ENCODE data around the gene RGS3.

Gene RGS3

DNA sequence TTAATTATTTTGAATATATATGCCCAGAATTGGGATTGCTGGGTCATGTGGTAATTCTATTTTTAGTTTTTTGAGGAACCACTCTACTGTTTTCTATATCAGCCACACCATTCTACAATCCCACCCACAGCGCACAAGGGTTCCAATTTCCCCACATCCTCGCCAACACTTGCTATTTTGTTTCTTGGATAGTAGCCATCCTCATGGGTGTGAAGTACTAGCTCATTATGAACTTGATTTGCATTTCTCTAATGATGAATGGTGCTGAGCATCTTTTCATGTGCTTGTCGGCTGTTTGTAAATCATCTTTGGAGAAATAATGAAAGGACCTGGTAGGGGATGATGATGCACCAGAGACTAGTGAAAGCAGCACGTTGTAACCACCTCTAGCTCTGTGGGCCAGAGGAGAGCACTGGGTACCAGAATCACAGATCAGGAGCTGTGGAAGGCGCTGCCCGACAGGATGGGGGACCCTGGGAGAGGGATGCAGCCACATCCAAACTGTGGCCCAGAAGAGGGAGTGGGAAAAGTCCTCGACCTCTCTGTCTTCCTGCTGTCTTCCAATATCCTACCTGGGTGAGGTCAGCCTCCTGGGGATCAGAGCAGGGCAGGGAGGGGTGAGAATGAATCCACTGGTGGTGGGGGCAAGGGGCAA, 155.4 kb downstream of the RGS3 start:
- no peaks in the 10 kb centered on the region for H3K36me3 ChIP-seq (ENCODE audit: control insufficient read depth, insufficient read depth, low read length)
- H3K9ac ChIP-seq (ENCODE audit: low read length) = no peak overlapping the region
- H3K4me3 ChIP-seq (ENCODE audit: low read length) = no peak overlapping the region
- H3K4me1 ChIP-seq (ENCODE audit: control insufficient read depth, insufficient read depth, low read length) = peaks cover 28% of the 10 kb centered on the region
- no peaks in the 10 kb centered on the region for H3K27me3 ChIP-seq (ENCODE audit: control insufficient read depth, insufficient read depth, low read length)
- H3K27ac ChIP-seq (ENCODE audit: low read depth, low read length) = no peak overlapping the region

GRCh38 chr9:113619491-113620376, 156.2 kb downstream of the RGS3 start:
- H3K27ac ChIP-seq (ENCODE audit: low read depth, low read length) = peak overlapping the region; percentile 79
- H3K4me3 ChIP-seq (ENCODE audit: low read length) = no peak overlapping the region
- H3K27me3 ChIP-seq (ENCODE audit: control insufficient read depth, insufficient read depth, low read length) = no peaks in the 10 kb centered on the region
- peaks cover 22% of the 10 kb centered on the region for H3K4me1 ChIP-seq (ENCODE audit: control insufficient read depth, insufficient read depth, low read length)
- no peak overlapping the region for H3K9ac ChIP-seq (ENCODE audit: low read length)
- no peaks in the 10 kb centered on the region for H3K36me3 ChIP-seq (ENCODE audit: control insufficient read depth, insufficient read depth, low read length)

DNA sequence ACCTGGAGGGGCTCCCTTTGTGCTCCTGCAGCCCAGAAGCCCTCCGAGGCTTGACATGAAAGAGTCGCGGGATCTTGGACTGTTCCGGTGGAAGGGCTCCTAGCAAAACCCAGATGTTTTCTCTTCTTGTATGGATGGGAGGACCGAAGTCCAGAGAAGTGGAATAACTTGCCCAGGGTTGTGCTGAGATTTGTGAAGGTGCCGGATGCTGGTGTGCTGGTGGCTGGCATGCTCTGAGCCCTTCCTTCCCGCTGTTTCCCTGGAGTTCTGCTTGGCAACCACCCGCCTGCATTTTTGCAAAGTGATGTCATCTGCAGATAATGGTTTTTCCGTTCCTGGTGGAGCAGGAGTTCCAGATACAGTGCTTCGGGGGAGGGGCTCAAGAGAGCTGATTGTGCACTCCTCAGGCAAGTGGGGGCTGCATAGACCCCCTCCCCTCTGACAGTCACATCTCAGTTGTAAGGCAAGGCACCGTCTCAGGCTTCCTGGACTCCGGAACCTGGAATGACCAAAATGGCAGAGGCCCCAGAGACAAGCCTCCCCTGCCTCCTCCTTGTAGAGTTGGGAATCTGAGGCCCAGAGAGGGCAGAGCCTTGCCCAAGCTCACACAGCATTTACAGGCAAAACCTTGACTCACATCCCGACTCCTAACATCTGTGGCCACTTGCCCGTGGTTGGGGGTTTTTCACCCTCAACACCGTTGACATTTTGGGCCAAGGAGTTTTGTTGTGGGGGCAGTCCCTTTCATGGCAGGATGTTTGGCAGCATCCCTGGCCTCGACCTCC, 157.0 kb downstream of the RGS3 start:
- Histone ChIP-seq H3K4me1 (ENCODE audit: control insufficient read depth, insufficient read depth, low read length) (peaks cover 21% of the 10 kb centered on the region), H3K27ac (ENCODE audit: low read depth, low read length) (peak overlapping the region; percentile 79), H3K4me3 (ENCODE audit: low read length) (no peak overlapping the region), H3K9ac (ENCODE audit: low read length) (no peak overlapping the region), H3K27me3 (ENCODE audit: control insufficient read depth, insufficient read depth, low read length) (no peaks in the 10 kb centered on the region), H3K36me3 (ENCODE audit: control insufficient read depth, insufficient read depth, low read length) (no peaks in the 10 kb centered on the region)

DNA sequence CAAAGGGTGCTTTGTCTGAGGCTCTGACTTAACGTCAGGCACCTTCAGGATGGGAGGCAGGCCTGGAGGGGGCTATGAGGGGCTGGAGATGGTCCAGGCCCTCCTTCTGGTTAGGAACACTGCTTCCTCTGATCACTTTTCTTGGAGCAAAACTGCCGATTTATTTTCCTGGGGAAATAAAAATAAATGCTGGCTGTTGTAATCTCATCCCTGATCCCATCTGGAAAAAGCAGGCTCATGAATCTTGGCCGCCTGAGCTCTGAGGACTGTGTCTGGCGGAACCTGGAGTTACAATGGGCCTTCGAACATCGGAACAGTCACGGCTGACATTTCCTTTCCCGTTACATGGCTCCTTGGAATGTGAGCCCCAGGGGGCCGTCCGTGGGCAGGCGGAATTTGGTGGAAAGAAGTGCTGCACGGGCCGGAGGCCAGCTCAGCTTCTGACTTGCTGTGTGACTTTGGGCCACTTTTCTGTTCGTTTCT, 157.8 kb downstream of the RGS3 start:
- peaks cover 24% of the 10 kb centered on the region for H3K4me1 ChIP-seq (ENCODE audit: control insufficient read depth, insufficient read depth, low read length)
- H3K9ac ChIP-seq (ENCODE audit: low read length) = no peak overlapping the region
- H3K27me3 ChIP-seq (ENCODE audit: control insufficient read depth, insufficient read depth, low read length) = no peaks in the 10 kb centered on the region
- no peaks in the 10 kb centered on the region for H3K36me3 ChIP-seq (ENCODE audit: control insufficient read depth, insufficient read depth, low read length)
- no peak overlapping the region for H3K4me3 ChIP-seq (ENCODE audit: low read length)
- peak overlapping the region; percentile 79 for H3K27ac ChIP-seq (ENCODE audit: low read depth, low read length)

DNA sequence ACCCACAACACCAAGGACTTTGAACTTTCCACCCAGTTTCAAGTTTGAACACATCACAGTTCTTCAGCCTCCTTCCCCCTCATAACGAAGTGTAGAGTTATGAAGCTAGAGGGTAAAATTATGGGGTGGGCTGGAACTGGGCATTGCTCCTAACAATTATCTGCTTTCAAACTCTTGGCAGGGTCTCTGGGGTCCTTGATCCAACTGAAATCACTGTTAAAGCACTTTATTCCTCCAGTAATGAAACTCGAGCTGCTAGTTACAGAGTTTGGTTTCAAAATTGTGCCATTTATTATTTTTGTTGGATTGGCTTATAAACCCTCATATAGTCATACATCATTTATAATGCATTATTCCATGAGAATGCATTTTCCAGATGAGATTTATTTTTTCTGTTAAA, 158.5 kb downstream of the RGS3 start:
- Histone ChIP-seq H3K4me3 (ENCODE audit: low read length) (no peak overlapping the region), H3K36me3 (ENCODE audit: control insufficient read depth, insufficient read depth, low read length) (no peaks in the 10 kb centered on the region), H3K27me3 (ENCODE audit: control insufficient read depth, insufficient read depth, low read length) (no peaks in the 10 kb centered on the region), H3K27ac (ENCODE audit: low read depth, low read length) (peak overlapping the region; percentile 79), H3K4me1 (ENCODE audit: control insufficient read depth, insufficient read depth, low read length) (peaks cover 30% of the 10 kb centered on the region), H3K9ac (ENCODE audit: low read length) (no peak overlapping the region)

DNA sequence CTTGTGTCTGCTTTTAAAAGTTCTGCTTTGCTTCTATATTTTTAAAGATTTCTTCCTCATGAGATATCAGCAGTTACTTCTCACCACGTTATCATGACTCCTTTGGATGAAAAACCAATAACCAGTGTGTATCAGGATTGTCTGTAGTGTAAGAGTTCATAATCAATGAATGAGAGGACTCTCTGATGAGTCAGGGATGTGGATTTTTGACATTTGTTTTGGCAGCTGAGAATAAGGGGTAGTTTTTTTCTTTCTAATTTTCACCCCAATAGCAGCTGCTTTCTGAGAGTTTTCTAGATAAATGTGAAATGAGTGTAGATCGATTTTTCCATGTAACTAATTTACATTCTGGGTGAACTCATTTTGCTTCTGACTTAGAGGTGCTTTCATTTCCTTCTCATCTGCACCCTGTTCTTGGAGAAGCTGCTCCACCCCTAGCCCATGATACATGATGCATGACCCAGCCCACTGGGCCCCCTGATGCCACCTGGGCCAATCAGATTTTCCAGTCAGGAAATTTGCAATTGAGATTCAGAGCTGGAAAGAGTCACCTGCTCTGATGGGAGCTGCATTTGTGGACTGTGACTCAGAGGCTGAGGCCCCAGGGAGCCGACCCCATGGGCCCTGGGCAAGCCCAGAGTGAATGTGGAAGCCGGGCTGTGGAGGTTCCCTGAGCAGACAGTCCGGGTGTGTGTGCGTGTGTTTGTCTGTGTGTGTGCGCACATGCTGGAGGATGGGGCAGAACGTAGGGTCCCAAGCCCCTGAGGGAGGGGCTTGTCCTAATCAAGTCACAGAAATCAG, 159.3 kb downstream of the RGS3 start:
- Histone ChIP-seq H3K4me1 (ENCODE audit: control insufficient read depth, insufficient read depth, low read length) (peaks cover 37% of the 10 kb centered on the region), H3K27me3 (ENCODE audit: control insufficient read depth, insufficient read depth, low read length) (no peaks in the 10 kb centered on the region), H3K36me3 (ENCODE audit: control insufficient read depth, insufficient read depth, low read length) (no peaks in the 10 kb centered on the region), H3K4me3 (ENCODE audit: low read length) (no peak overlapping the region), H3K9ac (ENCODE audit: low read length) (no peak overlapping the region), H3K27ac (ENCODE audit: low read depth, low read length) (no peak overlapping the region)

DNA sequence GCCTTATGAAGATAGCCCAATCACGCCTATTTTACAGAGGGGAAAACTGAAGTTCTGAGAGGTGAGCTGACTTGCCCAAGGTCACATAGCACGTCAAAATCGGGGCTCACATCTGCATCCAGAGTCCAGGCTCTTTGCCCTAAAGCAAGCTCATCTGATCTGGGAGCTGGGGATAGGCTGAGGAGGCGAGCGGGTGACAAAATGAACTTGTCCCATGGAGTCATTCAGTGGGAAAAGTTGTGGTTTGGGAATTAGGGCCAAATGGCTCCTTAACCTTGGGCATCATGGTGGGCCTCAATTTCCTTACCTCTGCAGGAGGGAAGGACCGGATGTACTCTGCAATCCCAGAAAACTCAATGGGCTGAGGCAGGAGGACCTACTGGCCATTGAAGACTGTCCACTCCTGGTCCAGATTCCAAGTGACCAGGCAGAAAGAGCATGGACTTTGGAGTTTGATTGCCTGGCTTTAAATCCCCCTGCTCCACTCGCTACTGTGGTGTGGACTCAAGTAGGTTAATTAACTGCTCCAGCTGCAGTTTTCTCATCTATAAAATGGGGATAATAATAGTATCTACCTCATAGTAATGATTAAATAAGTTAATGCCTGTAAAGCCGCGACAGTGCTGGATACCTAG, 160.4 kb downstream of the RGS3 start:
- Histone ChIP-seq H3K9ac (ENCODE audit: low read length) (no peak overlapping the region), H3K4me1 (ENCODE audit: control insufficient read depth, insufficient read depth, low read length) (peaks cover 37% of the 10 kb centered on the region), H3K27me3 (ENCODE audit: control insufficient read depth, insufficient read depth, low read length) (no peaks in the 10 kb centered on the region), H3K36me3 (ENCODE audit: control insufficient read depth, insufficient read depth, low read length) (no peaks in the 10 kb centered on the region), H3K27ac (ENCODE audit: low read depth, low read length) (no peak overlapping the region), H3K4me3 (ENCODE audit: low read length) (no peak overlapping the region)

- no peaks in the 10 kb centered on the region for H3K27me3 ChIP-seq (ENCODE audit: control insufficient read depth, insufficient read depth, low read length)
- H3K27ac ChIP-seq (ENCODE audit: low read depth, low read length) = no peak overlapping the region
- no peaks in the 10 kb centered on the region for H3K36me3 ChIP-seq (ENCODE audit: control insufficient read depth, insufficient read depth, low read length)
- H3K4me3 ChIP-seq (ENCODE audit: low read length) = no peak overlapping the region
- no peak overlapping the region for H3K9ac ChIP-seq (ENCODE audit: low read length)
- H3K4me1 ChIP-seq (ENCODE audit: control insufficient read depth, insufficient read depth, low read length) = peaks cover 37% of the 10 kb centered on the region
Measured at GRCh38 chr9:113624721-113625120, 161.2 kb downstream of the RGS3 start.

DNA sequence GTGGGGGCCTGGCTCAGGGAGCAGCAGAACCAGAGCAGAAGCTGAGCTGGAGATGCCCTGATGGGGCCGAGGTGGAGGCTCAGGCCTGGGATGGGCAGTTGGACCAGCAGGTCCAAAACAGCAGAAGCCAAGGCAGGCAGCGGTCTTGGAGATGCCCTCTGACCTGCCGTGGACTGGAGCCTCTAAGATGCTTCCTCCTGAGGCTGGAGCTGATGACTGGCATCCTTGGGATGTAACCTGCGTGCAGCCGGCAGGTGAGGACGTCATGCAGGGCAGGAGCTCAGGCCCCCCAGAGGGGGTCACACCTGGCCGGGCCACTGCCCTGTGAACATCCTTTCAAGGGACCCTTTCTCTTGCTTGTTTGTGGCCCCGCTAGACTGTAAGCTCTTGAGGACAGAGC, 162.0 kb downstream of the RGS3 start:
- Histone ChIP-seq H3K27me3 (ENCODE audit: control insufficient read depth, insufficient read depth, low read length) (no peaks in the 10 kb centered on the region), H3K27ac (ENCODE audit: low read depth, low read length) (no peak overlapping the region), H3K4me3 (ENCODE audit: low read length) (no peak overlapping the region), H3K9ac (ENCODE audit: low read length) (no peak overlapping the region), H3K4me1 (ENCODE audit: control insufficient read depth, insufficient read depth, low read length) (peaks cover 32% of the 10 kb centered on the region), H3K36me3 (ENCODE audit: control insufficient read depth, insufficient read depth, low read length) (no peaks in the 10 kb centered on the region)

GRCh38 chr9:113626735-113627495, 163.4 kb downstream of the RGS3 start:
- peak overlapping the region; percentile 16 for H3K9ac ChIP-seq (ENCODE audit: low read length)
- H3K4me1 ChIP-seq (ENCODE audit: control insufficient read depth, insufficient read depth, low read length) = peaks cover 17% of the 10 kb centered on the region
- H3K36me3 ChIP-seq (ENCODE audit: control insufficient read depth, insufficient read depth, low read length) = no peaks in the 10 kb centered on the region
- peak overlapping the region; percentile 45 for H3K27ac ChIP-seq (ENCODE audit: low read depth, low read length)
- H3K27me3 ChIP-seq (ENCODE audit: control insufficient read depth, insufficient read depth, low read length) = no peaks in the 10 kb centered on the region
- no peak overlapping the region for H3K4me3 ChIP-seq (ENCODE audit: low read length)

DNA sequence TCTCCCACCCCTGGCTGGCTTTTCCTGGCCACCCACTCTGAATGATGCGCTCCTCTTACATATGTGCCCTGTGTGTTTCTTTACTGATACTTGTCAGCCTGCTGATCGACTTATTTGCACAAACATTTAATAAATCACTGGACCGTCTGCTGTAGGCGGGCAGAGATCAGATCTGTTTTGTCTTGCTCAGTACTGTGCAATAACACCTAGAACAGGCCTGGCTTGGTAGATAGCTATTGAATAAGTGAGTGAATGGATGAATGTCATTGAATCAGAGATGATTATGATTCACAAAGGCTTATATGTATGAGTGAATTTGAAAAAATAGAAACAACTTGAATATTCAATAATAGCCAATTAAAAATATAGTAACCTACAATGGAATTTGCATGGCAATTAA, 165.1 kb downstream of the RGS3 start:
- H3K4me3 ChIP-seq (ENCODE audit: low read length) = no peak overlapping the region
- H3K36me3 ChIP-seq (ENCODE audit: control insufficient read depth, insufficient read depth, low read length) = no peaks in the 10 kb centered on the region
- no peak overlapping the region for H3K9ac ChIP-seq (ENCODE audit: low read length)
- H3K27ac ChIP-seq (ENCODE audit: low read depth, low read length) = no peak overlapping the region
- no peaks in the 10 kb centered on the region for H3K27me3 ChIP-seq (ENCODE audit: control insufficient read depth, insufficient read depth, low read length)
- peaks cover 16% of the 10 kb centered on the region for H3K4me1 ChIP-seq (ENCODE audit: control insufficient read depth, insufficient read depth, low read length)

Measured in rectal smooth muscle tissue (tissue), 1 donor.